Loucy (cell line): Measurements from ENCODE around the gene FOXP1.

Source experiments
- H2AFZ ChIP-seq: fragments of 200-600 bp; sonication (generic); 2 replicates; pipeline ENCODE4 v1.6.0; 2016; ENCODE audit warnings: antibody characterized with exemption, mild to moderate bottlenecking, low read length, moderate library complexity
- H3F3A ChIP-seq: fragments of 200-600 bp; 2 replicates; pipeline ENCODE4 v1.6.0; 2016; ENCODE audit warnings: antibody characterized with exemption, low read depth, mild to moderate bottlenecking
- H3K27me3 ChIP-seq: fragments of 200-600 bp; sonication (generic); 2 replicates; pipeline ENCODE4 v1.6.1; 2014; ENCODE audit warnings: low read length, mild to moderate bottlenecking; ENCODE audit not compliant: insufficient read depth, poor library complexity, severe bottlenecking
- H3K36me3 ChIP-seq: fragments of 200-600 bp; sonication (generic); 2 replicates; pipeline ENCODE4 v1.6.1; 2016; ENCODE audit warnings: low read length; ENCODE audit not compliant: insufficient read depth
- H3K4me1 ChIP-seq: fragments of 200-600 bp; sonication (generic); 2 replicates; pipeline ENCODE4 v1.5.1; 2014; ENCODE audit warnings: low read length, mild to moderate bottlenecking; ENCODE audit not compliant: insufficient read depth, poor library complexity, severe bottlenecking
- H3K4me2 ChIP-seq: fragments of 200-600 bp; sonication (generic); 2 replicates; pipeline ENCODE4 v1.6.0; 2014; ENCODE audit warnings: antibody characterized with exemption, low read length, low read depth, mild to moderate bottlenecking; ENCODE audit not compliant: poor library complexity, severe bottlenecking
- H3K4me3 ChIP-seq: fragments of 200-600 bp; sonication (generic); 2 replicates; pipeline ENCODE4 v1.5.1; 2014; ENCODE audit warnings: low read length, mild to moderate bottlenecking, mixed read lengths; ENCODE audit not compliant: poor library complexity, severe bottlenecking
- H3K79me2 ChIP-seq: fragments of 200-600 bp; sonication (generic); 2 replicates; pipeline ENCODE4 v1.6.1; 2014; ENCODE audit warnings: low read length; ENCODE audit not compliant: insufficient read depth
- H3K9ac ChIP-seq: fragments of 200-600 bp; sonication (generic); 2 replicates; pipeline ENCODE4 v1.6.0; 2014; ENCODE audit warnings: mild to moderate bottlenecking, low read depth, low read length, moderate library complexity; ENCODE audit not compliant: poor library complexity, severe bottlenecking
- H3K9me2 ChIP-seq: fragments of 200-600 bp; sonication (generic); replicated peaks from 2 replicates; pipeline ENCODE4 v1.6.1; 2016; ENCODE audit warnings: low read depth, low read length, mixed read lengths
- H3K9me3 ChIP-seq: fragments of 200-600 bp; sonication (generic); 2 replicates; pipeline ENCODE4 v1.6.1; 2014; ENCODE audit warnings: mild to moderate bottlenecking, antibody characterized with exemption, low read length, low read depth; ENCODE audit not compliant: insufficient read depth
- H4K20me1 ChIP-seq: fragments of 200-600 bp; sonication (generic); 2 replicates; pipeline ENCODE4 v1.6.0; 2014; ENCODE audit warnings: antibody characterized with exemption, low read length, mild to moderate bottlenecking; ENCODE audit not compliant: insufficient read depth, poor library complexity, severe bottlenecking
- EZH2phosphoT487 ChIP-seq: fragments of 200-600 bp; IDR thresholded peaks from 2 replicates; pipeline ENCODE4 v1.6.1; 2018; ENCODE audit warnings: antibody characterized with exemption, mild to moderate bottlenecking, moderate library complexity, borderline replicate concordance
- TF ChIP-seq, protein P1 (sequence below): fragments of 200-600 bp; sonication (generic); conservative IDR thresholded peaks from 2 replicates; pipeline ENCODE4 v1.5.1; 2014; ENCODE audit warnings: mild to moderate bottlenecking, antibody characterized with exemption, low read length

The FOXP1 gene

DNA sequence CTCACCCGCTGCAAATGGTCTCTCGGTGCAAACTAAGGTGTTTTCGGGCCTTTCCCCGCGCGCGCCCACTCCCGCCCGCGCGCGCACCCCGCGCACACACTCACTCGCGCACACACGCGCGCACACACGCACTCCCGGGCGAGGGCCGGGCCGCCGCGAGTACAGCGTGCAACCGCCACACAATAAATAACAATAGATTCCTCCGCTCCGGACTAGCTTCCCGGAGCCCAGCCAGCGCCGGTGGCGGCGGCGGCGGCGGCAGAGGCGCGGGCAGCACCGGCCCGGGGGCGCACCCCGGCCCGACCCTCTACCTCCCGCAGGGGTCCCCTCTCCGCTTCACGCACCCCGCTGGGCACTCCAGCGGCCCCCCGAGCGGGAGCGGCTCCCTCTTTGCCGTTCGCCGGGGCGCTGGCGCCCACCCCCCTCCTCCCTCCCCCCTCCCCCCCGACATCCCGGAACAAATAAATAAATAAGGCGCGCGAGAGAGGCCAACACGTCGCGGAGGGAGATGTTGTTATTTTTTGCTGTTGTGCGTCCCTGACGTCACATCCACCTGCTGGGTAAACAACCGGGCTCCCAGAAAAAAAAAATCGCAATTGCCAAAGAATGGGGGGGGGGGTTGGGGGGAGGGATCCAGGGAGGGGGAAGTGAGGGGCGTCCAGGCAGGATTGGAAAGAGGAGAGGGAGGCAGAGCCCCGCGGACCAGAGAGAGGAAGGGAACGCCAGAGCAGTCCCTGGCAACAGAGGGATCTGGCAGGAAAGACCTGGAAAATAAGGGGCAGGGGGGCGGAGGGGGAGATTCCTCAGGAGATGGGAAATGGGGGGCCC, at the start of gene FOXP1:
TSS of gene FOXP1 (minus strand) at position 163 of the 828 bp plus-strand sequence. CDS start 385,347 bp downstream, outside the sequence.
- H3K27me3 ChIP-seq: no peaks in the 10 kb centered on the region
- no peaks in the 10 kb centered on the region for H3K9me2 ChIP-seq
- H3K4me1 ChIP-seq: peaks cover 48% of the 10 kb centered on the region
- no peaks in the 10 kb centered on the region for H3K9me3 ChIP-seq
- peak within 1 kb of the TSS; percentile 98 for H3K9ac ChIP-seq
- peak within 1 kb of the TSS; percentile 94 for H3K4me3 ChIP-seq
- peak within 1 kb of the TSS; percentile 88 for H2AFZ ChIP-seq
- TF ChIP-seq EZH2phosphoT487: no peak
- TF ChIP-seq, protein P1, sequence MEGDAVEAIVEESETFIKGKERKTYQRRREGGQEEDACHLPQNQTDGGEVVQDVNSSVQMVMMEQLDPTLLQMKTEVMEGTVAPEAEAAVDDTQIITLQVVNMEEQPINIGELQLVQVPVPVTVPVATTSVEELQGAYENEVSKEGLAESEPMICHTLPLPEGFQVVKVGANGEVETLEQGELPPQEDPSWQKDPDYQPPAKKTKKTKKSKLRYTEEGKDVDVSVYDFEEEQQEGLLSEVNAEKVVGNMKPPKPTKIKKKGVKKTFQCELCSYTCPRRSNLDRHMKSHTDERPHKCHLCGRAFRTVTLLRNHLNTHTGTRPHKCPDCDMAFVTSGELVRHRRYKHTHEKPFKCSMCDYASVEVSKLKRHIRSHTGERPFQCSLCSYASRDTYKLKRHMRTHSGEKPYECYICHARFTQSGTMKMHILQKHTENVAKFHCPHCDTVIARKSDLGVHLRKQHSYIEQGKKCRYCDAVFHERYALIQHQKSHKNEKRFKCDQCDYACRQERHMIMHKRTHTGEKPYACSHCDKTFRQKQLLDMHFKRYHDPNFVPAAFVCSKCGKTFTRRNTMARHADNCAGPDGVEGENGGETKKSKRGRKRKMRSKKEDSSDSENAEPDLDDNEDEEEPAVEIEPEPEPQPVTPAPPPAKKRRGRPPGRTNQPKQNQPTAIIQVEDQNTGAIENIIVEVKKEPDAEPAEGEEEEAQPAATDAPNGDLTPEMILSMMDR: no peak
- peaks cover 22% of the 10 kb centered on the region for H3F3A ChIP-seq
- H3K36me3 ChIP-seq: no peaks in the 10 kb centered on the region
- H3K4me2 ChIP-seq: peak within 1 kb of the TSS; percentile 98
- H4K20me1 ChIP-seq: peaks cover 21% of the 10 kb centered on the region
- peaks cover 49% of the 10 kb centered on the region for H3K79me2 ChIP-seq

DNA sequence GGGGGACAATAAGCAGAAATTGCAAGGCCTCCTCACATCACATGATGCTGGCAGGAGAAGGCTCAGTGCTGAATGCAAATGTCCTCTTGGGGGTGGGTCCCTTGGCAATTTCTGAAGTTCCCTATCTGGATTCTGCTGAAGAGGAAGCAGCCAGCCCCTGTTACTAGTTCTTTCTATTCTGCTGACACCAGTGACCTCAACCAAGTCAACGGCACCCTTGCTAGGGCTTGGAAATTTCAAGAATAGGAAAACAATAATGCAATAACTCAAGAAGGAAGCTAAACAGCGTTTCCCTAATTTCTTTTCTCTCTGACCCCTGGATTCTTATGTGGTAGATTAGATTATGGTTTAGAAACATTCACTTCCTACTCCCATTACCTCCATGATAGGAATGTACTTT, 46.2 kb upstream of the FOXP1 start:
- H3F3A ChIP-seq: no peaks in the 10 kb centered on the region
- no peak overlapping the region for H2AFZ ChIP-seq
- H3K4me3 ChIP-seq: no peak overlapping the region
- no peaks in the 10 kb centered on the region for H3K4me1 ChIP-seq
- H4K20me1 ChIP-seq: no peaks in the 10 kb centered on the region
- no peaks in the 10 kb centered on the region for H3K36me3 ChIP-seq
- no peaks in the 10 kb centered on the region for H3K27me3 ChIP-seq
- no peak overlapping the region for H3K4me2 ChIP-seq
- H3K9ac ChIP-seq: no peak overlapping the region
- no peak for TF ChIP-seq EZH2phosphoT487
- TF ChIP-seq, protein P1: no peak
- H3K79me2 ChIP-seq: no peaks in the 10 kb centered on the region
- H3K9me3 ChIP-seq: no peaks in the 10 kb centered on the region
- no peaks in the 10 kb centered on the region for H3K9me2 ChIP-seq

DNA sequence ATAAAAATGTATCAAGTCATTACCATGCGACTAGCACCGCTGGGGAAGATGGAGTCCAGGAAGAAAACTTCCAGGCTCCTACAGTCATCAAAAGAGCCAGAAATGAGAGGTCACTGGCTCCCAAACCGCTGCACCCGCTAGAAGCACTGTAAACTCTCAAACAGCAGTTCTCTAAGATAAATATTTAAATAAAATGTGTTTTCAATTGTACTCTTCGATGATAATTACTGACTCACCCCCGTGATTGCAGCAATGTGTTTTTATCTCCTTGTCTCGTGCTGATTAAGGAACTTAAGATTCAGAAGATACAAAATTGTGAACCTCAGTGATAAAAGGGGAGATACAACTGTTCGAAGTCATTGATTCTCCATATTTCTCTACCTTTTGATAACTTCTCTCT, 45.8 kb upstream of the FOXP1 start:
- no peak overlapping the region for H3K4me2 ChIP-seq
- no peaks in the 10 kb centered on the region for H3K9me3 ChIP-seq
- no peaks in the 10 kb centered on the region for H3K9me2 ChIP-seq
- no peak overlapping the region for H3K9ac ChIP-seq
- H3K36me3 ChIP-seq: no peaks in the 10 kb centered on the region
- no peaks in the 10 kb centered on the region for H3F3A ChIP-seq
- H3K27me3 ChIP-seq: no peaks in the 10 kb centered on the region
- H4K20me1 ChIP-seq: no peaks in the 10 kb centered on the region
- H2AFZ ChIP-seq: no peak overlapping the region
- no peak for TF ChIP-seq EZH2phosphoT487
- TF ChIP-seq, protein P1: no peak
- H3K4me3 ChIP-seq: no peak overlapping the region
- no peaks in the 10 kb centered on the region for H3K4me1 ChIP-seq
- no peaks in the 10 kb centered on the region for H3K79me2 ChIP-seq
